ENCODE data around the gene IL26.

Gene IL26

DNA sequence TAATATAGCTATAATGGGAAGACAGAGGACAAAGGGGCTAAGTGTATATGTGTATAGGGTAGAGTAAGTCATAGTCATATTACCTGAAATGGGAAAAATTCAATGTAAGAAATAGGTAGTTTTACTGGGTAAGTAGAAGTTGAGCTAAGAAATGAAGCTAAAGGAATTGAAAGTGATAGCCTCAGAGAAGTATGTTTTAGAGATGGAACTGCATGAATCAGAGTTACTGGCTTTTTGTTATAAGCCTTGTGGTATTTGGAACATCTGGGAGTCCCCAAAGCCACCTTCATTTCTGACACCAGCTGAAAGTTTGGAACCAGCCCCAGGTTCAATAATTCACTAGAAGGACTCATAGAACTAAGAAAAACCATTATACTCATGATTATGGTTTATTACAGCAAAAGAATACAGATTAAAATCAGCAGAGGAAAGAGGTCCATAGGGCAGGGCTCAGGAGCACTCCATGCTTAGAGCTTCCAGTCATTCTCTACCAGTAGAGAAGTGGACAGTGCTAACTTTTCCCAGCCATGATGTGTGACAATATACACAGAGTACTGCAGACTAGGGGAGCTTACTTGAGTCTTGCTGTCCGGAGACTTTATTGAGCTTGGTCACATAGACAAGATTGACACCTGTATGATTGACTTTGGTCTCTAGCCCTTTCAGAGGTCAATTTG lies 56.3 kb downstream of the IL26 start:
- CTCF ChIA-PET = no interaction called here
- TF ChIP-seq L3MBTL2 (conservative IDR thresholded peaks at IDR 0.05) = no peak
- no peak for TF ChIP-seq FOXK2 (IDR thresholded peaks at IDR 0.05)
- TF ChIP-seq TARDBP (IDR thresholded peaks at IDR 0.05) = no peak
- no peak for TF ChIP-seq SUZ12 (IDR thresholded peaks at IDR 0.05)
- TF ChIP-seq CTBP1 (IDR thresholded peaks at IDR 0.05; ENCODE audit: borderline replicate concordance) = no peak
- no peak for TF ChIP-seq LEF1 (IDR thresholded peaks at IDR 0.05; ENCODE audit: borderline replicate concordance)
- TF ChIP-seq SP1 (IDR thresholded peaks at IDR 0.05) = no peak
- TF ChIP-seq NFRKB (IDR thresholded peaks at IDR 0.05) = no peak
- no peak for TF ChIP-seq ZNF384 (IDR thresholded peaks at IDR 0.05)
- TF ChIP-seq ELF4 (IDR thresholded peaks at IDR 0.05) = no peak
- TF ChIP-seq PKNOX1 (IDR thresholded peaks at IDR 0.05) = no peak
- DNase-seq (ENCODE audit: extremely low spot score) = no peak
- POLR2A ChIA-PET = no interaction called here

DNA sequence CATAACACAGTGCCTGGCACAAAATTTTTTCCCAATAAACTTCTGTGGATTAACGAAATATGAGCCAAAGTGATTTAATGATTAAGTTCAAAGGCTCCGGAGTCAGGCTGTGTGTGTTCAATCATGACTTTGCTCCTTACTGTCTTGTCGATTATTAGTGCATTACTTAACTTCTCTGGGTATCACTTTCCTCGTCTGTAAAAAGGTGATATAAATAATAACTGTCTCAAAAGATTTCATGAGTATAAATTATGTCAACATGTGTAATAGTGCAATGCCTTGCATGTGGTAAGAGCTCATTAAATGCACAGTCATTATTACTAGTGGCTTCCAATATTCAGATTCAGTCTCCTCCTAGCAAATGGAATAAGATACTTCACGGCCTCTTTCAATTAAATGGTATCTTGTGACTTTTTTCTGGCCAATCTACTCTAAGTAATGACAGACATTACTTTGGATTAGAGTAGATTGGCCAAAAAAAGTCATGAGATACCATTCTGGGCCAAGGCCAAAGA lies 59.2 kb downstream of the IL26 start:
- DNase-seq (ENCODE audit: extremely low spot score) = no peak
- CTCF ChIA-PET = interaction anchor here (1.3 kb wide), 1 partner anchor 8 kb away, joined by 3 read pairs; no protein-coding TSS in a partner anchor
- TF ChIP-seq FOXA1 (IDR thresholded peaks at IDR 0.05) (no peak), LEF1 (IDR thresholded peaks at IDR 0.05; ENCODE audit: borderline replicate concordance) (no peak), SUZ12 (IDR thresholded peaks at IDR 0.05) (no peak), L3MBTL2 (conservative IDR thresholded peaks at IDR 0.05) (no peak), TARDBP (IDR thresholded peaks at IDR 0.05) (no peak), FOXM1 (IDR thresholded peaks at IDR 0.05; ENCODE audit: borderline replicate concordance) (no peak), ELF4 (IDR thresholded peaks at IDR 0.05) (no peak), SP1 (IDR thresholded peaks at IDR 0.05) (no peak), HDGF (IDR thresholded peaks at IDR 0.05; ENCODE audit: borderline replicate concordance) (no peak), ARNT (IDR thresholded peaks at IDR 0.05) (no peak), BHLHE40 (IDR thresholded peaks at IDR 0.05; ENCODE audit: borderline replicate concordance) (no peak), FOXK2 (IDR thresholded peaks at IDR 0.05) (no peak), NFRKB (IDR thresholded peaks at IDR 0.05) (no peak), PKNOX1 (IDR thresholded peaks at IDR 0.05) (no peak), ZNF384 (IDR thresholded peaks at IDR 0.05) (no peak), CTBP1 (IDR thresholded peaks at IDR 0.05; ENCODE audit: borderline replicate concordance) (no peak)
- POLR2A ChIA-PET = no interaction called here

- TF ChIP-seq FOXK2 (IDR thresholded peaks at IDR 0.05) (no peak), L3MBTL2 (conservative IDR thresholded peaks at IDR 0.05) (no peak), FOXA1 (IDR thresholded peaks at IDR 0.05) (no peak)
- ChIA-PET CTCF (no interaction called here), POLR2A (no interaction called here)
- DNase-seq (ENCODE audit: extremely low spot score) = no peak
Observed at GRCh38 chr12:68163560-68164081, 62.0 kb downstream of the IL26 start.

GRCh38 chr12:68162374-68162773 lies 63.2 kb downstream of the IL26 start:
- ChIA-PET CTCF (no interaction called here), POLR2A (no interaction called here)
- no peak for DNase-seq (ENCODE audit: extremely low spot score)
- no peak for TF ChIP-seq SP1 (IDR thresholded peaks at IDR 0.05)
- TF ChIP-seq HDGF (IDR thresholded peaks at IDR 0.05; ENCODE audit: borderline replicate concordance) = no peak
- no peak for TF ChIP-seq LEF1 (IDR thresholded peaks at IDR 0.05; ENCODE audit: borderline replicate concordance)
- TF ChIP-seq FOXA1 (IDR thresholded peaks at IDR 0.05) = no peak
- TF ChIP-seq NFRKB (IDR thresholded peaks at IDR 0.05) = no peak
- TF ChIP-seq ZNF384 (IDR thresholded peaks at IDR 0.05) = no peak
- TF ChIP-seq ELF4 (IDR thresholded peaks at IDR 0.05) = no peak
- no peak for TF ChIP-seq CTBP1 (IDR thresholded peaks at IDR 0.05; ENCODE audit: borderline replicate concordance)

- CTCF ChIA-PET = interaction anchor here (1.3 kb wide), 1 partner anchor 12 kb away, joined by 4 read pairs; no protein-coding TSS in a partner anchor
- TF ChIP-seq FOXM1 (IDR thresholded peaks at IDR 0.05; ENCODE audit: borderline replicate concordance) (no peak), SUZ12 (IDR thresholded peaks at IDR 0.05) (no peak), PKNOX1 (IDR thresholded peaks at IDR 0.05) (no peak), TARDBP (IDR thresholded peaks at IDR 0.05) (no peak), LEF1 (IDR thresholded peaks at IDR 0.05; ENCODE audit: borderline replicate concordance) (no peak), ZNF384 (IDR thresholded peaks at IDR 0.05) (no peak), HDGF (IDR thresholded peaks at IDR 0.05; ENCODE audit: borderline replicate concordance) (no peak), ELF4 (IDR thresholded peaks at IDR 0.05) (no peak), L3MBTL2 (conservative IDR thresholded peaks at IDR 0.05) (no peak), NFRKB (IDR thresholded peaks at IDR 0.05) (no peak), SP1 (IDR thresholded peaks at IDR 0.05) (no peak), CTBP1 (IDR thresholded peaks at IDR 0.05; ENCODE audit: borderline replicate concordance) (no peak)
- no peak for DNase-seq (ENCODE audit: extremely low spot score)
- POLR2A ChIA-PET = no interaction called here
Observed at GRCh38 chr12:68159681-68160304, 65.8 kb downstream of the IL26 start, which contains the start of gene IFNG. IFNG (minus strand) TSS chr12:68159740; CDS start chr12:68159615, 125 bp downstream.

- DNase-seq (ENCODE audit: extremely low spot score) = no peak
Observed at GRCh38 chr12:68158432-68158831, 67.2 kb downstream of the IL26 start.

More at GRCh38 chr12:68158432-68158831, 67.2 kb downstream of the IL26 start:
- CTCF ChIA-PET = interaction anchor here (0.7 to 1.3 kb wide), 8 partner anchors 8 to 122 kb away, joined by 3 to 4 read pairs (median 4); no protein-coding TSS in a partner anchor
- TF ChIP-seq BHLHE40 (IDR thresholded peaks at IDR 0.05; ENCODE audit: borderline replicate concordance) = no peak
- TF ChIP-seq HDGF (IDR thresholded peaks at IDR 0.05; ENCODE audit: borderline replicate concordance) = no peak
- TF ChIP-seq NFRKB (IDR thresholded peaks at IDR 0.05) = no peak
- no peak for TF ChIP-seq PKNOX1 (IDR thresholded peaks at IDR 0.05)
- no peak for TF ChIP-seq ZNF384 (IDR thresholded peaks at IDR 0.05)
- no peak for TF ChIP-seq L3MBTL2 (conservative IDR thresholded peaks at IDR 0.05)
- no peak for TF ChIP-seq FOXM1 (IDR thresholded peaks at IDR 0.05; ENCODE audit: borderline replicate concordance)
- TF ChIP-seq SP1 (IDR thresholded peaks at IDR 0.05) = no peak
- TF ChIP-seq TARDBP (IDR thresholded peaks at IDR 0.05) = no peak
- no peak for TF ChIP-seq ELF4 (IDR thresholded peaks at IDR 0.05)
- no peak for TF ChIP-seq ARNT (IDR thresholded peaks at IDR 0.05)
- TF ChIP-seq LEF1 (IDR thresholded peaks at IDR 0.05; ENCODE audit: borderline replicate concordance) = no peak
- TF ChIP-seq FOXA1 (IDR thresholded peaks at IDR 0.05) = no peak
- no peak for TF ChIP-seq CTBP1 (IDR thresholded peaks at IDR 0.05; ENCODE audit: borderline replicate concordance)
- TF ChIP-seq FOXK2 (IDR thresholded peaks at IDR 0.05) = no peak
- POLR2A ChIA-PET = no interaction called here

Measured in HEK293T (cell line).